HepG2 (cell line): ENCODE results near the gene ABAT. TPM values are rescaled to one million over a fixed set of nuclear protein-coding genes. Genes with fewer than 3 reads are reported as not detected.
A peak's percentile ranks its signal among the peaks of the same experiment; 100 is the strongest.

Experiments used
- ATAD3A ChIP-seq: sonication (generic); formaldehyde crosslinking; IDR thresholded peaks from 2 replicates; pipeline ENCODE4 v1.4.0; 2020; ENCODE audit warnings: missing genetic modification reagents
- CC2D1A ChIP-seq: sonication (generic); formaldehyde crosslinking; IDR thresholded peaks from 2 replicates; pipeline ENCODE4 v1.8.1; 2023; ENCODE audit warnings: mild to moderate bottlenecking, missing genetic modification reagents
- CTCF ChIP-seq: sonication (generic); formaldehyde crosslinking; IDR thresholded peaks from 2 replicates; pipeline ENCODE4 v1.5.0; 2020; ENCODE audit warnings: mild to moderate bottlenecking, missing genetic modification reagents, moderate library complexity
- FOXC1 ChIP-seq: sonication (generic); formaldehyde crosslinking; IDR thresholded peaks from 2 replicates; pipeline ENCODE4 v1.8.0; 2022; ENCODE audit warnings: mild to moderate bottlenecking, missing genetic modification reagents, borderline replicate concordance
- HNRNPK ChIP-seq: fragments of 200-400 bp; formaldehyde crosslinking; IDR thresholded peaks from 2 replicates; pipeline ENCODE4 v1.6.1; 2018; ENCODE audit warnings: low read length, low read depth, moderate library complexity, mild to moderate bottlenecking; ENCODE audit not compliant: poor library complexity, severe bottlenecking
- JUNB ChIP-seq: sonication (generic); formaldehyde crosslinking; IDR thresholded peaks from 2 replicates; pipeline ENCODE4 v1.8.0; 2022; ENCODE audit warnings: missing genetic modification reagents, mild to moderate bottlenecking, borderline replicate concordance
- MED8 ChIP-seq: sonication (generic); formaldehyde crosslinking; IDR thresholded peaks from 2 replicates; pipeline ENCODE4 v1.8.1; 2023; ENCODE audit warnings: mild to moderate bottlenecking, missing genetic modification reagents; ENCODE audit not compliant: insufficient replicate concordance
- MTA3 ChIP-seq: sonication (generic); formaldehyde crosslinking; IDR thresholded peaks from 2 replicates; pipeline ENCODE4 v1.4.0; 2020; ENCODE audit warnings: missing genetic modification reagents
- NFKB2 ChIP-seq: sonication (generic); formaldehyde crosslinking; IDR thresholded peaks from 2 replicates; pipeline ENCODE4 v1.4.0; 2020; ENCODE audit warnings: missing genetic modification reagents, borderline replicate concordance
- RFX5 ChIP-seq: IDR thresholded peaks from 2 replicates; pipeline ENCODE4 v1.6.1; 2011; ENCODE audit warnings: low read depth, low read length, improper control_type of control experiment
- SOX5 ChIP-seq: IDR thresholded peaks from 2 replicates; pipeline ENCODE4 v1.6.1; 2016; ENCODE audit warnings: borderline replicate concordance
- TEF ChIP-seq: sonication (generic); formaldehyde crosslinking; IDR thresholded peaks from 2 replicates; pipeline ENCODE4 v1.5.0; 2020; ENCODE audit warnings: missing genetic modification reagents
- YEATS2 ChIP-seq: sonication (generic); formaldehyde crosslinking; IDR thresholded peaks from 2 replicates; pipeline ENCODE4 v1.4.0; 2020; ENCODE audit warnings: missing genetic modification reagents, borderline replicate concordance
- ZBTB34 ChIP-seq: sonication (generic); formaldehyde crosslinking; IDR thresholded peaks from 2 replicates; pipeline ENCODE4 v1.8.0; 2022; ENCODE audit warnings: mild to moderate bottlenecking, missing genetic modification reagents
- ZFAT ChIP-seq: sonication (generic); formaldehyde crosslinking; conservative IDR thresholded peaks from 2 replicates; pipeline ENCODE4 v1.8.1; 2023; ENCODE audit warnings: missing genetic modification reagents, inconsistent platforms
- ZFP37 ChIP-seq: sonication (generic); formaldehyde crosslinking; IDR thresholded peaks from 2 replicates; pipeline ENCODE4 v1.4.0; 2020; ENCODE audit warnings: missing genetic modification reagents, borderline replicate concordance
- ZNF644 ChIP-seq: IDR thresholded peaks from 2 replicates; pipeline ENCODE4 v1.6.1; 2016; ENCODE audit warnings: low read depth
- ZNF720 ChIP-seq: sonication (generic); formaldehyde crosslinking; IDR thresholded peaks from 2 replicates; pipeline ENCODE4 v1.4.0; 2020; ENCODE audit warnings: missing genetic modification reagents
- ZNF749 ChIP-seq: sonication (generic); formaldehyde crosslinking; IDR thresholded peaks from 2 replicates; pipeline ENCODE4 v1.8.0; 2022; ENCODE audit warnings: mild to moderate bottlenecking, missing genetic modification reagents, moderate library complexity, borderline replicate concordance
- ZNF772 ChIP-seq: sonication (generic); formaldehyde crosslinking; IDR thresholded peaks from 2 replicates; pipeline ENCODE4 v1.5.0; 2020; ENCODE audit warnings: mild to moderate bottlenecking, missing genetic modification reagents
- ZSCAN12 ChIP-seq: sonication (generic); formaldehyde crosslinking; IDR thresholded peaks from 2 replicates; pipeline ENCODE4 v1.9.0; 2021; ENCODE audit warnings: mild to moderate bottlenecking, missing genetic modification reagents
- polyA plus RNA-seq, 8 experiments: library from polyadenylated mRNA; depleted of rRNA in 3 of 8; stranded (reverse) in 7 of 8; unstranded in 1 of 8; fragments of >200 nt; fragmentation: Illumina TruSeq in 4 of 8; extraction: Trizol in 4 of 8; gene quantifications; 2 replicates each; pipeline versions ENCODE4 v1.2.1 to v1.2.3, GENCODE V29; 2011 to 2016; ENCODE audit warnings: low read depth in 4 of 8, missing spikeins in 1 of 8, mixed read lengths in 1 of 8; ENCODE audit not compliant: insufficient read depth in 1 of 8
- total RNA-seq, 5 experiments: library from RNA; depleted of rRNA; stranded (reverse); fragments of >200 nt; fragmentation: Illumina TruSeq; extraction: Trizol; gene quantifications; 2 replicates each; pipeline ENCODE4 v1.2.3, GENCODE V29; 2016; ENCODE audit warnings: low read depth in 1 of 5
- TF ChIP-seq, protein P1 (sequence below): sonication (generic); formaldehyde crosslinking; conservative IDR thresholded peaks from 2 replicates; pipeline ENCODE4 v1.4.0; 2020; ENCODE audit warnings: missing genetic modification reagents
- TF ChIP-seq, protein P2 (sequence below): sonication (generic); formaldehyde crosslinking; IDR thresholded peaks from 2 replicates; pipeline ENCODE4 v1.5.0; 2020; ENCODE audit warnings: mild to moderate bottlenecking, missing genetic modification reagents

Gene ABAT
- total and polyA plus RNA-seq, 2 of the 13 experiments (the other 11 are each of a cell fraction or from before 2014, with no cell fraction given), result 47.6 to 97.3 TPM

GRCh38 chr16:8655184-8655717 is 19.2 kb upstream of the ABAT start (continued):
- TF ChIP-seq RFX5, result no peak
- no peak for TF ChIP-seq ZNF644 (CRISPR knock-in tag)
- TF ChIP-seq ZFAT (CRISPR knock-in tag), result no peak
- no peak for TF ChIP-seq ZSCAN12
- 0 out of 2 replicates have a peak, but pooled peaks have one; percentile 35 for TF ChIP-seq ZNF720 (CRISPR knock-in tag)
- no peak for TF ChIP-seq ZNF749 (CRISPR knock-in tag)
- TF ChIP-seq NFKB2, result no peak
- TF ChIP-seq, protein P1, sequence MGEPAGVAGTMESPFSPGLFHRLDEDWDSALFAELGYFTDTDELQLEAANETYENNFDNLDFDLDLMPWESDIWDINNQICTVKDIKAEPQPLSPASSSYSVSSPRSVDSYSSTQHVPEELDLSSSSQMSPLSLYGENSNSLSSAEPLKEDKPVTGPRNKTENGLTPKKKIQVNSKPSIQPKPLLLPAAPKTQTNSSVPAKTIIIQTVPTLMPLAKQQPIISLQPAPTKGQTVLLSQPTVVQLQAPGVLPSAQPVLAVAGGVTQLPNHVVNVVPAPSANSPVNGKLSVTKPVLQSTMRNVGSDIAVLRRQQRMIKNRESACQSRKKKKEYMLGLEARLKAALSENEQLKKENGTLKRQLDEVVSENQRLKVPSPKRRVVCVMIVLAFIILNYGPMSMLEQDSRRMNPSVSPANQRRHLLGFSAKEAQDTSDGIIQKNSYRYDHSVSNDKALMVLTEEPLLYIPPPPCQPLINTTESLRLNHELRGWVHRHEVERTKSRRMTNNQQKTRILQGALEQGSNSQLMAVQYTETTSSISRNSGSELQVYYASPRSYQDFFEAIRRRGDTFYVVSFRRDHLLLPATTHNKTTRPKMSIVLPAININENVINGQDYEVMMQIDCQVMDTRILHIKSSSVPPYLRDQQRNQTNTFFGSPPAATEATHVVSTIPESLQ (CRISPR knock-in tag), result no peak
- no peak for TF ChIP-seq TEF (CRISPR knock-in tag)
- no peak for TF ChIP-seq ZBTB34 (CRISPR knock-in tag)
- no peak for TF ChIP-seq HNRNPK
- no peak for TF ChIP-seq ZNF772 (CRISPR knock-in tag)
- no peak for TF ChIP-seq SOX5 (CRISPR knock-in tag)
- TF ChIP-seq MTA3 (CRISPR knock-in tag), result no peak
- TF ChIP-seq FOXC1, result no peak
- no peak for TF ChIP-seq YEATS2 (CRISPR knock-in tag)
- no peak for TF ChIP-seq ZFP37 (CRISPR knock-in tag)
- TF ChIP-seq, protein P2, sequence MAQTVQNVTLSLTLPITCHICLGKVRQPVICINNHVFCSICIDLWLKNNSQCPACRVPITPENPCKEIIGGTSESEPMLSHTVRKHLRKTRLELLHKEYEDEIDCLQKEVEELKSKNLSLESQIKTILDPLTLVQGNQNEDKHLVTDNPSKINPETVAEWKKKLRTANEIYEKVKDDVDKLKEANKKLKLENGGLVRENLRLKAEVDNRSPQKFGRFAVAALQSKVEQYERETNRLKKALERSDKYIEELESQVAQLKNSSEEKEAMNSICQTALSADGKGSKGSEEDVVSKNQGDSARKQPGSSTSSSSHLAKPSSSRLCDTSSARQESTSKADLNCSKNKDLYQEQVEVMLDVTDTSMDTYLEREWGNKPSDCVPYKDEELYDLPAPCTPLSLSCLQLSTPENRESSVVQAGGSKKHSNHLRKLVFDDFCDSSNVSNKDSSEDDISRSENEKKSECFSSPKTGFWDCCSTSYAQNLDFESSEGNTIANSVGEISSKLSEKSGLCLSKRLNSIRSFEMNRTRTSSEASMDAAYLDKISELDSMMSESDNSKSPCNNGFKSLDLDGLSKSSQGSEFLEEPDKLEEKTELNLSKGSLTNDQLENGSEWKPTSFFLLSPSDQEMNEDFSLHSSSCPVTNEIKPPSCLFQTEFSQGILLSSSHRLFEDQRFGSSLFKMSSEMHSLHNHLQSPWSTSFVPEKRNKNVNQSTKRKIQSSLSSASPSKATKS (CRISPR knock-in tag), result no peak
- no peak for TF ChIP-seq MED8
- TF ChIP-seq JUNB (CRISPR knock-in tag), result no peak
- TF ChIP-seq CTCF (CRISPR knock-in tag), result peak; percentile 92
- no peak for TF ChIP-seq CC2D1A (CRISPR knock-in tag)
- no peak for TF ChIP-seq ATAD3A (CRISPR knock-in tag)
